Measurements from ENCODE around the gene ACTG2.
"Not testable (repeated sequence)": the region's sequence is repeated elsewhere in the genome, so short reads cannot be mapped to it uniquely, and the experiment has no call there.

ACTG2 gene

GRCh38 chr2:73859721-73860586, 32.9 kb upstream of the ACTG2 start:
- TF ChIP-seq, protein P1, sequence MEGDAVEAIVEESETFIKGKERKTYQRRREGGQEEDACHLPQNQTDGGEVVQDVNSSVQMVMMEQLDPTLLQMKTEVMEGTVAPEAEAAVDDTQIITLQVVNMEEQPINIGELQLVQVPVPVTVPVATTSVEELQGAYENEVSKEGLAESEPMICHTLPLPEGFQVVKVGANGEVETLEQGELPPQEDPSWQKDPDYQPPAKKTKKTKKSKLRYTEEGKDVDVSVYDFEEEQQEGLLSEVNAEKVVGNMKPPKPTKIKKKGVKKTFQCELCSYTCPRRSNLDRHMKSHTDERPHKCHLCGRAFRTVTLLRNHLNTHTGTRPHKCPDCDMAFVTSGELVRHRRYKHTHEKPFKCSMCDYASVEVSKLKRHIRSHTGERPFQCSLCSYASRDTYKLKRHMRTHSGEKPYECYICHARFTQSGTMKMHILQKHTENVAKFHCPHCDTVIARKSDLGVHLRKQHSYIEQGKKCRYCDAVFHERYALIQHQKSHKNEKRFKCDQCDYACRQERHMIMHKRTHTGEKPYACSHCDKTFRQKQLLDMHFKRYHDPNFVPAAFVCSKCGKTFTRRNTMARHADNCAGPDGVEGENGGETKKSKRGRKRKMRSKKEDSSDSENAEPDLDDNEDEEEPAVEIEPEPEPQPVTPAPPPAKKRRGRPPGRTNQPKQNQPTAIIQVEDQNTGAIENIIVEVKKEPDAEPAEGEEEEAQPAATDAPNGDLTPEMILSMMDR (IDR thresholded peaks at IDR 0.05; ENCODE audit: low read depth, low read length): no peak
- no peak for DNase-seq (ENCODE audit: extremely low read depth, low read depth)

DNA sequence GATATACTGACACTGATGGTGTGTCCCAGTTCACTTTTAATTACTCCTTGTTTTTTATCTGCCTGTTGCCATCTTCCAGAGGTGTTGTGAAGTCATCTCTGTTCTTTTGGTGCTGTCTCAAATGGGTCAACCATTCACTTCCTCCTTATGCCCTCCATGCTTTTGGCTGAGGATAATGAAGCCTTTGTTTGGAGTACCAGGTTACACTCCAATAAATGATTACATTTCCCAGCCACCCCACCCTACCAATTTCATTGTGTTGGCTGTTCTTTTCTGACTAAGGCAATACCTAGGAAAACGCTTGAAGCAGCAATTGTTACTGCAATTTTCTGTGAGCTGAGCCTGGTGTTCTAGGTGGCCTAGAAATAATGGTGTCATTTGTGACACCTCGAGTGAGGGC, 29.8 kb upstream of the ACTG2 start:
- DNase-seq (ENCODE audit: extremely low read depth, low read depth): no peak
- TF ChIP-seq, protein P1 (IDR thresholded peaks at IDR 0.05; ENCODE audit: low read depth, low read length): no peak

DNA sequence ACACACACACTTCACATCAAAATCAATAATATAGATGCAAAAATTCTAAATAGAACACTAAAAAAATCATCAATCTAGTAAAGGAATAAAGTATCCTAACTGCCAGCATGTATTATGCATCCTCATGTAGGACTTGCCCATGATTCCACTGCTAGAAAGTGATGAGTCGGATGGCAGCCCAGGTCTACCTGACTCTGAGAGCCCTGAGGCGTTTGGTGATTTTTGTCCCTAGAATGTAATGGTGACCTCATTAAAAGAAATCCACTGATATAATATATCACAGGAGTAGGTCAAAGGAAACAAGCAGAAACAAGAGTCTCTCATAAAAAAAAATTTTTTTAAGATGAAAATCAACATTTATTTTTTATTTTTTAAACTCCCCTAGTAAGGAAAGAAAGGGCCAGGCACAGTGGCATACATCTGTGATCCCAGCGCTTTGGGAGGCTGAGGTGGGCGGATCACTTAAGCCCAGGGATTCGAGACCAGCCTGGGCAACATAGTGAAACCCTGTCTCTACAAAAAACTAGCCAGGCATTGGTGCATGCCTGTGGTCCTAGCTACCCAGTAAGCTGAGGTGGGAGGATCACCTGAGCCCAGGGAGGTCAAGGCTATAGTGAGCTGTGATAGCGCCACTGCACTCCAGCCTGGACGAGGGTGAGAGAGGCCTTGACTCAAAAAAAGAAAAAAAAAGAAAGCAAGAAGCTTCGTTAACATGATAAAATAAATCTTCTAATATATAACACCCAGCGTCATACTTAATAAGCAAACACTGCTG, 24.4 kb upstream of the ACTG2 start:
- no peak for DNase-seq (ENCODE audit: extremely low read depth, low read depth)
- TF ChIP-seq, protein P1 (IDR thresholded peaks at IDR 0.05; ENCODE audit: low read depth, low read length): no peak

DNA sequence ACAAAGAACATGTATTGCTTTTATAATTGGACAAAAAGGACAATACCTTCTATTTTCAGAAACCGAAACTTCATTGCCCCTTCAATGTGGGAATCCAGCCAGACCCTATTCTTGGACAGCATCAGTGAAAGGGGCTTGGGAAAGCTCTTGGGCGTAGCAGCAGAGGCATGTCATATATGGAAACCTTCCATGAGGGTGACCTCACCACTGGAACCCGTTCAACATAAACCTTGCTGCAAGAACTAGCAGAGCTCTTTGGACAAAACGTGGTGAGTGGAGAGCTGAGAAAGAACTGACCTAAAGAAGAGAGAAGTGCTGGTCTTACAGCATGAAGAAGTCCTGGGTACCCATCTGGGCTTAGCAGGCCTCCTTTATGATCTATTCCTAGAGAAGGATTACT, 22.7 kb upstream of the ACTG2 start:
- TF ChIP-seq, protein P1 (IDR thresholded peaks at IDR 0.05; ENCODE audit: low read depth, low read length): no peak
- peak; percentile 72 for DNase-seq (ENCODE audit: extremely low read depth, low read depth)

DNA sequence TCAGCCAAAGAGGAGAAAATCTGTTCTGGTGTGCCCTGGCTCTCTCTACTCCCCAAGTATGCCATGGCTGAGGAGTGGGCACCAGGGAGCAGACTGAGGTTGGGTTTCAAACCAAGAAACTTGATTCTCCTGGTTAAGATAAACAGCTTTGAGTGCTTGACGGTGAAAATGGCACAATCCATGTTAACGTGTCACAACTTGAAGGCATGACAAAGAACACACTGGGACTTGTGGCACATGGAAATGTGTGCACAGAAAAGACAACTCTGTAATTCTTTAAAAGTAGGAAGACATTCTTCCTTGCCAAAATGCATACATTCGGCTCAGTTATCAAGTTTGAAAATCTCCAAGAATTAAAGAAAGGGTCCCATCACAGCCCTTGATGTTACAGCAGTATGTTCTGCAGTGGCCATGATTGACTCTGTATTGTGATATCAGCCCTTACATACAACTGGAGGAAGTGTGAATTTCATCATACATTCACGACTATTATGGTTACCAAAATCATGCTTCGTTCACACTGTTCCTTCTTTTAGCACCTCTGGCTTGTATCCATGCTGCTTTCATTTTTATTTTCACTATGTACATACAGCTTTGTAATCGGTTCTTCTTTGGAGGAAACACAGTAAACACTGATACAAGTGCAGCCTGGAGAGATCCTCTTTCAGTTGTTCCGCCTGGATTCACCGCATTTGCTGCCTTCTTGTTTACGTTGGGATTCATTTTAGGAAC, 15.6 kb upstream of the ACTG2 start:
- TF ChIP-seq, protein P1 (IDR thresholded peaks at IDR 0.05; ENCODE audit: low read depth, low read length): no peak
- no peak for DNase-seq (ENCODE audit: extremely low read depth, low read depth)

DNA sequence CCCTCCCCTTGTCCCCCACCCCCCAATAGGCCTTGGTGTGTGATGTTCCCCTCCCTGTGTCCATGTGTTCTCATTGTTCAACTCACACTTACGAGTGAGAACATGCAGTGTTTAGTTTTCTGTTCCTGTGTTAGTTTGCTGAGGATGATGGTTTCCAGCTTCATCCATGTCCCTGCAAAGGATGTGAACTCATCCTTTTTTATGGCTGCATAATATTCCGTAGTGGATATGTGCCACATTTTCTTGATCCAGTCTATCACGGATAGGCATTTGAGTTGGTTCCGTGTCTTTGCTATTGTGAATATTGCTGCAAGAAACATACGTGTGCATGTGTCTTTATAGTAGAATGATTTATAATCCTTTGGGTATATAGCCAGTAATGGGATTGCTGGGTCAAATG, 14.8 kb upstream of the ACTG2 start:
- not testable (repeated sequence) for DNase-seq (ENCODE audit: extremely low read depth, low read depth)

DNA sequence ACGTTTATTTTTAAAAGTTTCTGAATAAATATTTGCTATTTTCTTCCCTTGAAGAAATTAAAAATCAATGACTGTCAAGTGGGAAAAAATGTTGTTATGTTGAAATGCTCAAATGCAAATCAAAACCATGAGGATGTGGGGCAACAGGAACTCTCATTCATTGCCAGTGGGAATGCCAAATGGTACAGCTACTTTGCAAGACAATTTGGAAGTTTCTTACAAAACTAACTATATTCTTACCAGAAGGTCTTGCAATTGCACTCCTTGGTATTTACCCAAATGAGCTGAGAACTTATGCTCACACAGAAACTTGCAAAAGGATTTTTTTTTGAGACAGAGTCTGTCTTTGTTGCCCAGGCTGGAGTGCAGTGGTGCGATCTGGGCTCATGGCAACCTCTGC, 7.4 kb upstream of the ACTG2 start:
- no peak for DNase-seq (ENCODE audit: extremely low read depth, low read depth)
- TF ChIP-seq, protein P1 (IDR thresholded peaks at IDR 0.05; ENCODE audit: low read depth, low read length): no peak
